Stomach smooth muscle (tissue), 2 donors: ENCODE measurements around the gene NKAIN4.

Experiments
- H3K27ac ChIP-seq: one replicate; pipeline ENCODE4 v1.7.0; 2013; ENCODE audit warnings: mild to moderate bottlenecking, low read length, inconsistent platforms
- H3K27me3 ChIP-seq, 2 donors: one replicate each; pipeline ENCODE4 v1.7.0; 2013; ENCODE audit warnings: low read length in 2 of 2; ENCODE audit not compliant: insufficient read depth in 2 of 2, control insufficient read depth in 1 of 2
- H3K36me3 ChIP-seq, 2 donors: one replicate each; pipeline ENCODE4 v1.7.0; 2013; ENCODE audit warnings: low read length in 2 of 2; ENCODE audit not compliant: control insufficient read depth in 2 of 2, insufficient read depth in 2 of 2
- H3K4me1 ChIP-seq: one replicate; pipeline ENCODE4 v1.7.0; 2013; ENCODE audit warnings: low read length; ENCODE audit not compliant: control insufficient read depth, insufficient read depth
- H3K4me3 ChIP-seq, 2 donors: one replicate each; pipeline ENCODE4 v1.7.0; 2013; ENCODE audit warnings: low read length in 2 of 2
- H3K9ac ChIP-seq, 2 donors: one replicate each; pipeline ENCODE4 v1.7.0; 2013; ENCODE audit warnings: low read length in 2 of 2, mild to moderate bottlenecking in 1 of 2
- H3K9me3 ChIP-seq, 2 donors: one replicate each; pipeline ENCODE4 v1.7.0; 2013; ENCODE audit warnings: low read length in 2 of 2; ENCODE audit not compliant: control insufficient read depth in 2 of 2
- donor health status: healthy.
- donor health status: Pancreatic carcinoma.

NKAIN4 gene

DNA sequence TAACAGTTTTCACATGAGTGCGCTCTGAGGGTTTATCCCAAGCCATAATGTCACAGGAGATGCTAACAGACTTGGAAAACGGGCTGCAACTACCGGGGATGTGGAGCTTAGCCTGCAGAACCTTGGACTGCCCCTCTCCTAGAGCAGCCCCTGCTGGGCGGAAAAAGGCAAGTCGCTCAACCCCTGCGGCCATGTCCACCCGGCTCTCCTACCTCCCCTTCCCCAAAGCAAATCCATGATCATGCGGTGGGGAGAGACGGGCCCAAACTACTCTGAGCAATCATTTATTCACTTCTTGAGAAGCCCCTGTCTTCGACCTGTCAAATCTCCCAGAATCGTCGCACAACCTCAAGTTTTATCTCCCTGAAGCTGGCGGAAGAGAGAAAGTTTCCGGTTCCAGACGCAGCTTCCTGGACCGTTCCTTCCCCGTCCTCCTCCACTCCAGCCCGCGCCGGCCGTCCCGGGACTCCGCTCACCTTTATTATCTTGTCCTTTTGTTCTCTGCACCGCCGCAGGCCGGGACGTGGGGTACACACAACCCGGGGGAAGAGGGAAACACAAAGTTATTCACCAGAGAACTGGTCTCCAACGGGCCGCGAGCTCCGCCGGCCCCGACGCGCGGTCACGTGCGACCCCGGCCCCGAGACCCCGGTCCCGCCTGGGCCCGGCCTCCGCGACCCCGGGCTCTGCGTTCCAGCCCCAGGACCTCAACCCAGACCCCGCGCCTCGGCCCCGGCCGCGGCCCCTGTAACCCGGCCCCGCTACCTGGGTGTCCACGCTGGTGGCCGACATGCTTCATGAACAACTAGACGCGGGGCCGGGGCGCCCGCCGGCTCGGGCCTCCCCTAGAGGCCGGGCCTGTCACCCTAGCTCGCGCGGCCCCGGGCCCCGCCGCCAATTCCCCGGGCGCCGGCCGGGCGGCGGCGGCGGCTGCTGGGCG lies 38.9 kb downstream of the NKAIN4 start:
- peak overlapping the region; percentile 82 to 87 for H3K4me3 ChIP-seq
- peaks cover 20 to 27% of the 10 kb centered on the region in 2 donors for H3K36me3 ChIP-seq
- no peak overlapping the region for H3K27ac ChIP-seq
- peak overlapping the region; percentile 78 to 85 for H3K9ac ChIP-seq
- peaks cover 3 to 5% of the 10 kb centered on the region in 2 donors for H3K27me3 ChIP-seq
- peaks cover 35% of the 10 kb centered on the region for H3K4me1 ChIP-seq
- no peaks in the 10 kb centered on the region for H3K9me3 ChIP-seq

DNA sequence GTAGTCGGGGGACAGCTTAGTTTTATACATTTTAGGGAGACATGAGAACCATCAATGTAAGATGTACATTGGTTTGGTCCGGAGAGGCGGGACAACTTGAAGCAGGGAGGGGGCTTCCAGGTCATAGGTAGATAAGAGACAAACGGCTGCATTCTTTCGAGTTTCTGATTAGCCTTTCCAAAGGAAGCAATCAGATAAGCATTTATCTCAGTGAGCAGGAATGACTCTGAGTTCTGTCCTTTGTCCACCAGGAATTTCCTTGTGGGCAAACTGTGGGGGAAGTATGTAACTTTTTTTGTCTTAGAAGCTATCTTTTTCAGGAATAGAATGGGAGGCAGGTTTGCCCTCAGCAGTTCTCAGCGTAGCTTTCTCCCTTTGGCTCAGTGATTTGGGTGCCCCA lies 39.7 kb downstream of the NKAIN4 start:
- Histone ChIP-seq H3K4me3 (peak overlapping the region; percentile 82 to 87), H3K4me1 (peaks cover 35% of the 10 kb centered on the region), H3K9ac (peak overlapping the region in 1 of 2 donors; percentile 78), H3K9me3 (no peaks in the 10 kb centered on the region), H3K36me3 (peaks cover 26 to 32% of the 10 kb centered on the region in 2 donors), H3K27me3 (peaks cover 1 to 4% of the 10 kb centered on the region in 2 donors), H3K27ac (no peak overlapping the region)

DNA sequence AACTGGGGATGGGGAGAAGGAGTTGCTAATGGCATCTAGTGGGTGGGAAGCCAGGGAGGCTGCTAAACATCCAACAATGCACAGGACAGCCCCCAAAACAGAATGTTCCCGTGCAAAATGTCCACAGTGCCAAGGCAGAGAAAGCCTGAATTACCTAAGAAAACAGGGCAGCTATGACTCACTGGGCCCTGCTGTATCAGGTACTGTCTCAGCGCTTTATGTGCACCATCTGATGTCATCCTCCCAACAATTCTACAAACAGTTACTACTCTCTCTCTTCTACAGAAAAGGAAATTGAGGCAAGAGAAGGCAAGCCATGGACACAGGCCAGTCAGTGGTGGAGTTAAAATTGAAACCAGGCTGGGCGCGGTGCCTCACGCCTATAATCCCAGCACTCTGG lies 41.5 kb downstream of the NKAIN4 start:
- peak overlapping the region in 1 of 2 donors; percentile 64 for H3K9ac ChIP-seq
- no peaks in the 10 kb centered on the region for H3K27me3 ChIP-seq
- H3K4me3 ChIP-seq: peak overlapping the region in 1 of 2 donors; percentile 15
- no peaks in the 10 kb centered on the region for H3K9me3 ChIP-seq
- no peak overlapping the region for H3K27ac ChIP-seq
- peaks cover 36 to 43% of the 10 kb centered on the region in 2 donors for H3K36me3 ChIP-seq
- H3K4me1 ChIP-seq: peaks cover 39% of the 10 kb centered on the region

GRCh38 chr20:63212393-63212730 lies 41.9 kb downstream of the NKAIN4 start:
- peak overlapping the region in 1 of 2 donors; percentile 64 for H3K9ac ChIP-seq
- H3K27ac ChIP-seq: no peak overlapping the region
- peaks cover 43% of the 10 kb centered on the region for H3K4me1 ChIP-seq

GRCh38 chr20:63210011-63210605 lies 44.2 kb downstream of the NKAIN4 start:
- Histone ChIP-seq H3K9ac (no peak overlapping the region), H3K4me3 (no peak overlapping the region), H3K27me3 (no peaks in the 10 kb centered on the region), H3K4me1 (peaks cover 51% of the 10 kb centered on the region), H3K9me3 (no peaks in the 10 kb centered on the region), H3K27ac (no peak overlapping the region), H3K36me3 (peaks cover 43 to 44% of the 10 kb centered on the region in 2 donors)

More at GRCh38 chr20:63212393-63212730, 41.9 kb downstream of the NKAIN4 start:
- H3K36me3 ChIP-seq: peaks cover 40 to 43% of the 10 kb centered on the region in 2 donors
- no peaks in the 10 kb centered on the region for H3K27me3 ChIP-seq
- no peaks in the 10 kb centered on the region for H3K9me3 ChIP-seq
- H3K4me3 ChIP-seq: no peak overlapping the region

- Histone ChIP-seq H3K27ac (no peak overlapping the region), H3K9me3 (no peaks in the 10 kb centered on the region), H3K4me1 (peaks cover 41% of the 10 kb centered on the region), H3K9ac (no peak overlapping the region), H3K4me3 (no peak overlapping the region), H3K27me3 (no peaks in the 10 kb centered on the region), H3K36me3 (peaks cover 50 to 54% of the 10 kb centered on the region in 2 donors)
These were observed 45.8 kb downstream of the NKAIN4 start for GRCh38 chr20:63208346-63208909.

DNA sequence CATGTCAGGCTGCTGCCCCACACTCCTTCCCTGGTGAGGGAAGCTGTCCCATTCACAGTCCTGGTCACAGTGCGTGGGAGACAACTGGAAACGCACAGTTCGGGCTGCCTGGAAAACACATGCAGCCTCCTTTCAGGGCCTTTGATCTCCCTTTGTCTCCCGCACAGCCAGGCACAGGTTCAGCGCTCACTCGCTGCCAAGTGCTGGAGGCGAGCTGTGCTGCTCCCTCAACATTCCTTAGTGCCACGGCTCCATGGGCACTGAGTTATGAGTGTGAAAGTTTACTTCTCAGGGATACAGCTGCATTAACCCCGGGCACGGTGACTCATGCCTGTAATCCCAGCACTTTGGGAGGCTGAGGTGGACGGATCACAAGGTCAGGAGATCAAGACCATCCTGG lies 47.4 kb downstream of the NKAIN4 start:
- H3K4me1 ChIP-seq: peaks cover 28% of the 10 kb centered on the region
- H3K36me3 ChIP-seq: peaks cover 51 to 57% of the 10 kb centered on the region in 2 donors
- H3K9ac ChIP-seq: peak overlapping the region in 1 of 2 donors; percentile 6
- H3K27ac ChIP-seq: peak overlapping the region; percentile 67
- no peaks in the 10 kb centered on the region for H3K9me3 ChIP-seq
- H3K4me3 ChIP-seq: peak overlapping the region in 1 of 2 donors; percentile 8
- H3K27me3 ChIP-seq: no peaks in the 10 kb centered on the region

GRCh38 chr20:63205896-63206295 lies 48.4 kb downstream of the NKAIN4 start:
- H3K9me3 ChIP-seq: no peaks in the 10 kb centered on the region
- H3K27ac ChIP-seq: no peak overlapping the region
- H3K9ac ChIP-seq: no peak overlapping the region
- H3K4me1 ChIP-seq: peaks cover 26% of the 10 kb centered on the region
- no peaks in the 10 kb centered on the region for H3K27me3 ChIP-seq
- no peak overlapping the region for H3K4me3 ChIP-seq
- peaks cover 54 to 58% of the 10 kb centered on the region in 2 donors for H3K36me3 ChIP-seq

GRCh38 chr20:63204362-63204761 lies 49.9 kb downstream of the NKAIN4 start:
- H3K9me3 ChIP-seq: no peaks in the 10 kb centered on the region
- H3K4me3 ChIP-seq: no peak overlapping the region
- no peaks in the 10 kb centered on the region for H3K27me3 ChIP-seq
- H3K36me3 ChIP-seq: peaks cover 49 to 51% of the 10 kb centered on the region in 2 donors
- no peak overlapping the region for H3K9ac ChIP-seq
- H3K4me1 ChIP-seq: peaks cover 28% of the 10 kb centered on the region
- H3K27ac ChIP-seq: no peak overlapping the region

DNA sequence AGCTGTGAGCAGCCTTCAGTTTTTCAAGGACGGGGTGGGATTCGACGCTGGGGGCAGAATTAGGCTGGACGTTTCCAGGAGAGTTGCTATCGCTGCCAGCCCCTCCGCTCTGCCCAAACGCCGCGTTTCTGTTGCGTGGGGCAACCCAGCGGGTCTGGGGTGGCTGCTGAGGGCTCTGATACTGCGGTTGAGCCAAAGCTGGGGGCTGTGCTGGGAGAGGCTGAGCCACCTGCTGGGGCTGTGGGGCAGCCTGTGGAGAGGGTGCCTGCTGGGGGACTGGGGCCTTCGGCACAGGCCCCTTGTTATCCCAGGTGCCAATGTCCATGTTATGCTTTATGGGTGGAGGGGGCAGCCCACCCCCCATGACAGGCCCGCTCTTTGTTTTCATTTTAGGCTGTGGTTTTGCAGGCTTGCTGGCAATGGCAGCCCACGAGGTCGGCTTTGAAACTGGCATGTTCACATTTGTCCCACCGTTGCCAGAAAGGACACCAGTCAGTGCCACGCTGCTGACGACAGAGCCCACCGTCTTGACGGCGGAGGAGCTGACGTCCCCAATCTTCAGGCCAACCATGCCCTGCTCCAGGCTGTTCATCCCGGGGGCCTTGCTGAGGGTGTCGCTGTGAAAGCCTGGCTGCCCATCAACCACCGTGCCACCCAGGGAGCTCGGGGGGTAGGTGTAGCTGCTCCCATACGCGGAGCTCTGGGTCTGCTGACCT lies 51.3 kb downstream of the NKAIN4 start:
- peaks cover 39 to 41% of the 10 kb centered on the region in 2 donors for H3K36me3 ChIP-seq
- H3K4me1 ChIP-seq: peaks cover 24% of the 10 kb centered on the region
- no peak overlapping the region for H3K9ac ChIP-seq
- no peaks in the 10 kb centered on the region for H3K27me3 ChIP-seq
- H3K9me3 ChIP-seq: no peaks in the 10 kb centered on the region
- no peak overlapping the region for H3K4me3 ChIP-seq
- no peak overlapping the region for H3K27ac ChIP-seq
